GM12878 (cell line): ENCODE results near the gene SCYL3. TPM values are rescaled to one million over a fixed set of nuclear protein-coding genes. Genes with fewer than 3 reads are reported as not detected.

Experiments
- ATAC-seq: fragments of 200-7000 bp; cut with Tn5 transposase; 3 replicates; pipeline ENCODE4 v1.9.1; 2020; ENCODE audit warnings: mild to moderate bottlenecking, moderate library complexity
- BruUV-seq: library from RNA; stranded (reverse); fragments of 400-500 nt; replicated peaks from 2 replicates; lab custom pipeline; 2021; lab: Mats Ljungman, UMichigan
- CTCF ChIA-PET: fragments of 300-600 bp; sonication (Branson Sonifier 250); formaldehyde crosslinking; extraction: SDS; loops from one replicate; lab custom pipeline; 2021; ENCODE audit warnings: inconsistent platforms; lab: Yijun Ruan, JAX
- POLR2A ChIA-PET: fragments of 350-600 bp; formaldehyde crosslinking; extraction: SDS; loops from one replicate; lab custom pipeline; 2021; ENCODE audit warnings: inconsistent platforms; lab: Charles Lee
- RAD21 ChIA-PET: fragments of 300-600 bp; sonication (Branson Sonifier 250); formaldehyde crosslinking; loops from one replicate; lab custom pipeline; 2023; ENCODE audit warnings: antibody characterized with exemption; ENCODE audit not compliant: unreplicated experiment; lab: Charles Lee
- SMC1A ChIA-PET: fragments of 300-600 bp; sonication (Branson Sonifier 250); formaldehyde crosslinking; loops from one replicate; lab custom pipeline; 2023; ENCODE audit not compliant: unreplicated experiment, uncharacterized antibody; lab: Charles Lee
- DNase-seq: peaks from one replicate; pipeline ENCODE4 v3.0.0-alpha.2; 2011; ENCODE audit warnings: low read depth, low spot score
- FAIRE-seq: peaks from 3 replicates; lab custom pipeline; 2011; peaks lifted over from hg19 to GRCh38; lab: Jason Lieb, UNC
- H2AFZ ChIP-seq: 2 replicates; pipeline ENCODE4 v1.6.0; 2011; ENCODE audit warnings: low read depth, low read length, control low read depth; ENCODE audit not compliant: control insufficient read depth
- H3K27ac ChIP-seq: 2 replicates; pipeline ENCODE4 v1.5.1; 2011; ENCODE audit warnings: control low read depth; ENCODE audit not compliant: control insufficient read depth, insufficient read depth
- H3K27me3 ChIP-seq, 2 experiments: replicated peaks in 1 of 2; 2 replicates each; pipeline versions ENCODE4 v1.6.0 to v1.6.1; 2011; ENCODE audit warnings: low read length in 1 of 2; ENCODE audit not compliant: control insufficient read depth in 2 of 2, insufficient read depth in 2 of 2
- H3K36me3 ChIP-seq, 2 experiments: 2 replicates each; pipeline ENCODE4 v1.5.1; 2011; ENCODE audit warnings: low read length in 1 of 2; ENCODE audit not compliant: control insufficient read depth in 2 of 2, insufficient read depth in 2 of 2
- H3K4me1 ChIP-seq: 2 replicates; pipeline ENCODE4 v1.6.1; 2011; ENCODE audit warnings: mild to moderate bottlenecking, low read length, moderate library complexity, mixed read lengths; ENCODE audit not compliant: control insufficient read depth, insufficient read depth
- H3K4me2 ChIP-seq: 2 replicates; pipeline ENCODE4 v1.6.0; 2011; ENCODE audit warnings: control low read depth; ENCODE audit not compliant: control insufficient read depth, insufficient read depth
- H3K4me3 ChIP-seq: fragments of 200-600 bp; sonication (generic); 2 replicates; pipeline ENCODE4 v1.5.1; 2016
- H3K79me2 ChIP-seq: 2 replicates; pipeline ENCODE4 v1.6.0; 2011; ENCODE audit warnings: low read length; ENCODE audit not compliant: control insufficient read depth, insufficient read depth
- H3K9ac ChIP-seq: 2 replicates; pipeline ENCODE4 v1.8.0; 2011; ENCODE audit warnings: low read length, control low read depth, mixed read lengths; ENCODE audit not compliant: control insufficient read depth, insufficient read depth
- H3K9me3 ChIP-seq: replicated peaks from 3 replicates; pipeline ENCODE4 v1.5.1; 2011; ENCODE audit warnings: mild to moderate bottlenecking, low read length; ENCODE audit not compliant: control insufficient read depth, insufficient read depth
- H4K20me1 ChIP-seq: 2 replicates; pipeline ENCODE4 v1.6.0; 2011; ENCODE audit not compliant: control insufficient read depth, insufficient read depth
- CREB1 ChIP-seq: IDR thresholded peaks from 2 replicates; pipeline ENCODE4 v1.6.1; 2012; ENCODE audit warnings: low read depth, mild to moderate bottlenecking, inconsistent platforms
- CUX1 ChIP-seq: IDR thresholded peaks from 2 replicates; pipeline ENCODE4 v1.6.1; 2012; ENCODE audit warnings: improper control_type of control experiment, low read depth, low read length; ENCODE audit not compliant: insufficient replicate concordance
- E2F4 ChIP-seq: IDR thresholded peaks from 2 replicates; pipeline ENCODE4 v1.6.1; 2012; ENCODE audit warnings: low read depth, low read length, improper control_type of control experiment
- ELK1 ChIP-seq: IDR thresholded peaks from 2 replicates; pipeline ENCODE4 v1.6.1; 2012; ENCODE audit warnings: low read depth, low read length, improper control_type of control experiment
- ETV6 ChIP-seq, 2 experiments: fragments of 450-650 bp in 1 of 2; IDR thresholded peaks in 1 of 2; conservative IDR thresholded peaks in 1 of 2; 2 replicates each; pipeline ENCODE4 v1.6.1; 2014; ENCODE audit warnings: antibody characterized with exemption in 1 of 2, borderline replicate concordance in 1 of 2, low read depth in 1 of 2, mild to moderate bottlenecking in 1 of 2, moderate library complexity in 1 of 2
- IKZF1 ChIP-seq: fragments of 450-650 bp; conservative IDR thresholded peaks from 2 replicates; pipeline ENCODE4 v1.6.1; 2017; ENCODE audit warnings: antibody characterized with exemption, mild to moderate bottlenecking
- NKRF ChIP-seq: fragments of 450-650 bp; conservative IDR thresholded peaks from 2 replicates; pipeline ENCODE4 v1.6.1; 2017; ENCODE audit warnings: mild to moderate bottlenecking, moderate library complexity
- POLR2AphosphoS2 ChIP-seq: IDR thresholded peaks from 2 replicates; pipeline ENCODE4 v1.6.1; 2011; ENCODE audit warnings: low read depth, mild to moderate bottlenecking, low read length, improper control_type of control experiment, moderate library complexity
- POU2F2 ChIP-seq: IDR thresholded peaks from 3 replicates; pipeline ENCODE4 v1.6.1; 2011; ENCODE audit warnings: low read depth, mild to moderate bottlenecking, low read length, borderline replicate concordance
- SUZ12 ChIP-seq: fragments of 200-600 bp; sonication (generic); IDR thresholded peaks from one replicate; pipeline ENCODE4 v1.6.1; 2018; ENCODE audit warnings: antibody characterized with exemption, mild to moderate bottlenecking; ENCODE audit not compliant: unreplicated experiment
- WGBS: methylation state at CpG from one replicate; pipeline ENCODE4 v1.1.6; 2016; ENCODE audit warnings: low lambda C conversion rate; ENCODE audit not compliant: insufficient replicate concordance, insufficient coverage; ENCODE audit errors: missing lambda C conversion rate; 5-methylcytosine and 5-hydroxymethylcytosine counted together
- in situ Hi-C: fragments of 300-500 bp; cut with MboI; formaldehyde crosslinking; loops from 9 replicates; pipeline ENCODE4 v1.14.3; 2018; ENCODE audit warnings: mixed read lengths
- intact Hi-C: fragments of 100-400 bp; cut with micrococcal nuclease; formaldehyde crosslinking; loops from one replicate; pipeline ENCODE4 v1.14.2; 2022; ENCODE audit not compliant: unreplicated experiment
- polyA plus RNA-seq, 11 experiments: library from polyadenylated mRNA; depleted of rRNA in 4 of 11; unstranded in 6 of 11; stranded (reverse) in 5 of 11; fragments of >200 nt; fragmentation: Nextera tagmentation in 4 of 11; fragmentation: Illumina TruSeq in 1 of 11; extraction: Ambion mirVana in 4 of 11; extraction: Trizol in 1 of 11; gene quantifications; 1 replicate in 1 of 11; 2 replicates in 10 of 11; pipeline versions ENCODE4 v1.2.1 to v1.2.3, GENCODE V29; 2011 to 2016; ENCODE audit warnings: inconsistent platforms in 2 of 11, missing spikeins in 2 of 11, low read depth in 1 of 11
- total RNA-seq, 4 experiments: library from RNA; depleted of rRNA in 3 of 4; stranded (reverse); fragments of >200 nt in 3 of 4; fragmentation: Illumina TruSeq in 1 of 4; extraction: Trizol in 1 of 4; gene quantifications; 2 replicates each; pipeline versions ENCODE4 v1.2.1 to v1.2.3, GENCODE V29; 2013 to 2021

The SCYL3 gene
- total and polyA plus RNA-seq, 10 of the 15 experiments (the other 5 are each of a cell fraction or from before 2014, with no cell fraction given), result 4.3 to 14.3 (median 10.3) TPM

GRCh38 chr1:169858467-169858866 is 35.2 kb downstream of the SCYL3 start:
- Histone ChIP-seq H3K79me2 (no peaks in the 10 kb centered on the region), H3K27ac (no peak overlapping the region), H3K4me3 (no peak overlapping the region), H3K36me3 (peaks cover 10 to 49% of the 10 kb centered on the region in 2 experiments), H2AFZ (no peak overlapping the region), H3K27me3 (no peaks in the 10 kb centered on the region), H4K20me1 (no peaks in the 10 kb centered on the region), H3K9me3 (no peaks in the 10 kb centered on the region), H3K4me2 (no peak overlapping the region), H3K9ac (no peak overlapping the region), H3K4me1 (no peaks in the 10 kb centered on the region; the same call in 1 of the 2 replicates)
- RAD21 ChIA-PET, result no interaction called here
- no TSS peak for BruUV-seq
- no peak for DNase-seq
- CTCF ChIA-PET, result no interaction called here
- no peak for FAIRE-seq
- intact Hi-C loops, result no loop called here
- POLR2A ChIA-PET, result interaction anchor here (1.6 kb wide), 1 partner anchor 11 kb away, joined by 4 read pairs; no protein-coding TSS in a partner anchor
- 100% methylated on average over 3 of the region's 3 CpGs for WGBS
- SMC1A ChIA-PET, result interaction anchor here (0.7 kb wide), 1 partner anchor 94 kb away, joined by 3 read pairs; no protein-coding TSS in a partner anchor
- no peak for ATAC-seq
- in situ Hi-C loops, result no loop called here
- TF ChIP-seq CREB1 (no peak), POU2F2 (no peak), NKRF (no peak), ETV6 (conservative IDR thresholded peaks at IDR 0.05 in 1 of 2, IDR thresholded peaks at IDR 0.05 in 1 of 2; ENCODE audit: borderline replicate concordance in 1 of 2, low read depth in 1 of 2) (no peak), SUZ12 (no peak), POLR2AphosphoS2 (no peak), E2F4 (no peak), IKZF1 (no peak), CUX1 (no peak), ELK1 (no peak)
